Measurements from ENCODE around the gene CDK13. TPM values are rescaled to one million over a fixed set of nuclear protein-coding genes. Genes with fewer than 3 reads are reported as not detected.

The CDK13 gene
- total and polyA plus RNA-seq, 7 donors: 10.9 to 25.5 (median 21.0) TPM

- Histone ChIP-seq H3K36me3 (ENCODE audit: insufficient read depth in 1 of 2, low read depth in 1 of 2) (no peaks in the 10 kb centered on the region), H3K27ac (no peak overlapping the region), H3K4me1 (peaks cover 61% of the 10 kb centered on the region), H3K4me3 (no peak overlapping the region), H3K27me3 (ENCODE audit: insufficient read depth in 3 of 3, low read length in 2 of 3) (no peaks in the 10 kb centered on the region), H3K9me3 (no peaks in the 10 kb centered on the region)
- TF ChIP-seq, protein P1, sequence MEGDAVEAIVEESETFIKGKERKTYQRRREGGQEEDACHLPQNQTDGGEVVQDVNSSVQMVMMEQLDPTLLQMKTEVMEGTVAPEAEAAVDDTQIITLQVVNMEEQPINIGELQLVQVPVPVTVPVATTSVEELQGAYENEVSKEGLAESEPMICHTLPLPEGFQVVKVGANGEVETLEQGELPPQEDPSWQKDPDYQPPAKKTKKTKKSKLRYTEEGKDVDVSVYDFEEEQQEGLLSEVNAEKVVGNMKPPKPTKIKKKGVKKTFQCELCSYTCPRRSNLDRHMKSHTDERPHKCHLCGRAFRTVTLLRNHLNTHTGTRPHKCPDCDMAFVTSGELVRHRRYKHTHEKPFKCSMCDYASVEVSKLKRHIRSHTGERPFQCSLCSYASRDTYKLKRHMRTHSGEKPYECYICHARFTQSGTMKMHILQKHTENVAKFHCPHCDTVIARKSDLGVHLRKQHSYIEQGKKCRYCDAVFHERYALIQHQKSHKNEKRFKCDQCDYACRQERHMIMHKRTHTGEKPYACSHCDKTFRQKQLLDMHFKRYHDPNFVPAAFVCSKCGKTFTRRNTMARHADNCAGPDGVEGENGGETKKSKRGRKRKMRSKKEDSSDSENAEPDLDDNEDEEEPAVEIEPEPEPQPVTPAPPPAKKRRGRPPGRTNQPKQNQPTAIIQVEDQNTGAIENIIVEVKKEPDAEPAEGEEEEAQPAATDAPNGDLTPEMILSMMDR (IDR thresholded peaks at IDR 0.05): no peak
- intact Hi-C loops (cut with DNase I): loop anchor here (5.0 to 10.0 kb wide), 4 partner anchors 98 to 330 kb away; partner anchors contain the start of genes MPLKIP (in 1 of the 2), RALA (in 1 of the 2) and SUGCT (in 1 of the 2)
- 84 to 87% (median 87%) methylated on average over 4 of the region's 4 CpGs for WGBS, 3 donors
- ATAC-seq: no peak
- no peak for DNase-seq
These were observed 4.6 kb downstream of the CDK13 start for GRCh38 chr7:39954694-39955093.

- H3K4me3 ChIP-seq: no peak overlapping the region
- peaks cover 57% of the 10 kb centered on the region for H3K4me1 ChIP-seq
- no peaks in the 10 kb centered on the region for H3K36me3 ChIP-seq (ENCODE audit: insufficient read depth in 1 of 2, low read depth in 1 of 2)
- 83 to 86% (median 85%) methylated on average over 3 of the region's 3 CpGs for WGBS, 3 donors
- no peak for DNase-seq
- no peak for ATAC-seq
- TF ChIP-seq, protein P1 (IDR thresholded peaks at IDR 0.05): no peak
- no peaks in the 10 kb centered on the region for H3K27me3 ChIP-seq (ENCODE audit: insufficient read depth in 3 of 3, low read length in 2 of 3)
- no peak overlapping the region for H3K27ac ChIP-seq
- H3K9me3 ChIP-seq: no peaks in the 10 kb centered on the region
- intact Hi-C loops (cut with DNase I): loop anchor here in 1 of 2 donors (10.0 kb wide), 1 partner anchor 333 kb away; the partner anchor contains the start of gene RALA
These were observed 8.0 kb downstream of the CDK13 start for GRCh38 chr7:39958038-39958437.

- H3K36me3 ChIP-seq (ENCODE audit: insufficient read depth in 1 of 2, low read depth in 1 of 2): no peaks in the 10 kb centered on the region
- H3K27ac ChIP-seq: no peak overlapping the region
- ATAC-seq: no peak
- TF ChIP-seq, protein P1 (IDR thresholded peaks at IDR 0.05): no peak
- WGBS, 3 donors: 80 to 94% (median 81%) methylated on average over 2 of the region's 2 CpGs
- H3K4me3 ChIP-seq: no peak overlapping the region
- H3K4me1 ChIP-seq: peaks cover 23% of the 10 kb centered on the region
- no peaks in the 10 kb centered on the region for H3K27me3 ChIP-seq (ENCODE audit: insufficient read depth in 3 of 3, low read length in 2 of 3)
- intact Hi-C loops (cut with DNase I): no loop called here
- no peaks in the 10 kb centered on the region for H3K9me3 ChIP-seq
- DNase-seq: no peak
These were observed 17.5 kb downstream of the CDK13 start for GRCh38 chr7:39967406-39968161.

DNA sequence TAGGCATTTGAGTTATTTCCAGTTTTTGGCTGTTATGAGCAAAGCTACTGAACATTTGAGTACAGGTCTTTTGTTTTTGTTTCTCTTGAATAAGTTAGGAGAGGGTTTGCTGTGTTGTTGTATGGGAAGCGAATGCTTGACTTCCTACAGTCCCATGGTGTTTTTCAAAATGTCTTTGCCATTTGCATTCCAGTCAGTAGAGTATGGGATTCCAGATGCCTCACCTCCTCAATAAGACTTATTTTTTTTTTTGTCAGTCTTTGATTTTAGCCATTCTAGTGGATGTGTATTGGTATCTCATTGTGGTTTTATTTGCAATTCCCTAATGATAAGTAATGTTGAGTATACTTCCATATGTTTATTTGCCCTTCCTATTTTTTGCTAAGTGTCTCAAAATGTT, 19.4 kb downstream of the CDK13 start:
- Histone ChIP-seq H3K4me3 (no peak overlapping the region), H3K4me1 (peaks cover 25% of the 10 kb centered on the region), H3K36me3 (ENCODE audit: insufficient read depth in 1 of 2, low read depth in 1 of 2) (no peaks in the 10 kb centered on the region), H3K27ac (no peak overlapping the region), H3K9me3 (no peaks in the 10 kb centered on the region), H3K27me3 (ENCODE audit: insufficient read depth in 3 of 3, low read length in 2 of 3) (no peaks in the 10 kb centered on the region)
- TF ChIP-seq, protein P1 (IDR thresholded peaks at IDR 0.05): no peak
- WGBS, 3 donors: 86 to 97% (median 94%) methylated on average over 1 of the region's 1 CpG
- ATAC-seq (no peak), DNase-seq (no peak)
- intact Hi-C loops (cut with DNase I): no loop called here
